CD14-positive monocyte (primary cell): ENCODE results near the gene PLAC1. TPM values are rescaled to one million over a fixed set of nuclear protein-coding genes. Genes with fewer than 3 reads are reported as not detected.
A peak's percentile ranks its signal among the peaks of the same experiment; 100 is the strongest.

Experiments used
- DNase-seq, 3 donors: peaks; one replicate each; pipeline ENCODE4 v3.0.0-alpha.2; 2011 to 2022
- H2AFZ ChIP-seq: 2 replicates; pipeline ENCODE4 v1.6.0; 2012; ENCODE audit warnings: mild to moderate bottlenecking, low read depth, low read length, inconsistent platforms; ENCODE audit not compliant: insufficient read depth, poor library complexity, severe bottlenecking
- H3K27ac ChIP-seq, 2 donors: 1 replicate in 1 of 2; 2 replicates in 1 of 2; pipeline ENCODE4 v1.5.1; 2012 to 2013; ENCODE audit warnings: low read length in 2 of 2, control low read depth in 1 of 2, inconsistent platforms in 1 of 2, low read depth in 1 of 2, mild to moderate bottlenecking in 1 of 2
- H3K27me3 ChIP-seq, 2 donors: one replicate each; pipeline versions ENCODE4 v1.6.0 to v1.6.1; 2011 to 2013; ENCODE audit warnings: low read length in 2 of 2; ENCODE audit not compliant: control insufficient read depth in 2 of 2, insufficient read depth in 2 of 2
- H3K36me3 ChIP-seq, 2 donors: replicated peaks in 1 of 2; 1 replicate in 1 of 2; 2 replicates in 1 of 2; pipeline versions ENCODE4 v1.5.1 to v1.6.1; 2012 to 2013; ENCODE audit warnings: low read length in 2 of 2, control low read depth in 1 of 2, inconsistent platforms in 1 of 2, mild to moderate bottlenecking in 1 of 2; ENCODE audit not compliant: insufficient read depth in 2 of 2, control insufficient read depth in 1 of 2
- H3K4me1 ChIP-seq, 2 donors: 1 replicate in 1 of 2; 2 replicates in 1 of 2; pipeline versions ENCODE4 v1.5.1 to v1.6.1; 2012 to 2013; ENCODE audit warnings: low read length in 2 of 2, control low read depth in 1 of 2, inconsistent platforms in 1 of 2, mild to moderate bottlenecking in 1 of 2, moderate library complexity in 1 of 2; ENCODE audit not compliant: insufficient read depth in 2 of 2, control insufficient read depth in 1 of 2
- H3K4me2 ChIP-seq: replicated peaks from 2 replicates; pipeline ENCODE3; 2012; ENCODE audit warnings: low read length, moderate library complexity, mild to moderate bottlenecking; ENCODE audit not compliant: poor library complexity, severe bottlenecking; ENCODE audit errors: extremely low read depth
- H3K4me3 ChIP-seq, 3 experiments: fragments of 200-600 bp in 1 of 3; sonication (generic) in 1 of 3; replicated peaks in 1 of 3; 1 replicate in 2 of 3; 2 replicates in 1 of 3; pipeline ENCODE4 v1.5.1; 2011 to 2013; ENCODE audit warnings: low read length in 3 of 3, mild to moderate bottlenecking in 3 of 3, control low read depth in 2 of 3, low read depth in 2 of 3, inconsistent platforms in 1 of 3, moderate library complexity in 1 of 3
- H3K79me2 ChIP-seq: 2 replicates; pipeline ENCODE4 v1.6.0; 2012; ENCODE audit warnings: mild to moderate bottlenecking, control low read depth, inconsistent platforms, low read length, moderate library complexity; ENCODE audit not compliant: insufficient read depth
- H3K9ac ChIP-seq: 2 replicates; pipeline ENCODE4 v1.6.0; 2017; ENCODE audit warnings: low read length, mild to moderate bottlenecking; ENCODE audit not compliant: insufficient read depth, poor library complexity, severe bottlenecking
- H3K9me3 ChIP-seq, 2 donors: replicated peaks in 1 of 2; 1 replicate in 1 of 2; 2 replicates in 1 of 2; pipeline versions ENCODE4 v1.5.1 to v1.6.1; 2012 to 2013; ENCODE audit warnings: low read length in 2 of 2, control low read depth in 1 of 2; ENCODE audit not compliant: control insufficient read depth in 1 of 2, insufficient read depth in 1 of 2
- H4K20me1 ChIP-seq: 2 replicates; pipeline ENCODE4 v1.6.0; 2012; ENCODE audit warnings: mild to moderate bottlenecking, low read length, control low read depth, moderate library complexity; ENCODE audit not compliant: insufficient read depth
- H3K27ac Mint-ChIP-seq, 7 donors: one replicate each; pipeline ENCODE4 v1.8.0; 2020; ENCODE audit warnings: mild to moderate bottlenecking in 7 of 7, mixed read lengths in 7 of 7, moderate library complexity in 6 of 7, inconsistent platforms in 2 of 7
- H3K27me3 Mint-ChIP-seq, 3 donors: one replicate each; pipeline ENCODE4 v1.8.0; 2021 to 2022; ENCODE audit warnings: low read depth in 3 of 3, mild to moderate bottlenecking in 3 of 3, mixed read lengths in 3 of 3, moderate library complexity in 3 of 3, inconsistent platforms in 1 of 3
- H3K36me3 Mint-ChIP-seq, 2 donors: one replicate each; pipeline ENCODE4 v1.8.0; 2020; ENCODE audit warnings: mixed read lengths in 2 of 2, inconsistent platforms in 1 of 2, mild to moderate bottlenecking in 1 of 2
- H3K4me1 Mint-ChIP-seq: one replicate; pipeline ENCODE4 v1.8.0; 2020; ENCODE audit warnings: mild to moderate bottlenecking, mixed read lengths
- H3K4me3 Mint-ChIP-seq, 2 donors: one replicate each; pipeline ENCODE4 v1.8.0; 2020; ENCODE audit warnings: mild to moderate bottlenecking in 2 of 2, mixed read lengths in 2 of 2, moderate library complexity in 1 of 2
- H3K9me3 Mint-ChIP-seq, 7 donors: one replicate each; pipeline ENCODE4 v1.8.0; 2020 to 2022; ENCODE audit warnings: mixed read lengths in 7 of 7, mild to moderate bottlenecking in 6 of 7, moderate library complexity in 6 of 7, inconsistent platforms in 2 of 7
- CTCF ChIP-seq: fragments of 200-600 bp; IDR thresholded peaks from one replicate; pipeline ENCODE4 v1.8.0; 2022; ENCODE audit warnings: antibody characterized with exemption, mild to moderate bottlenecking
- WGBS: methylation state at CpG from one replicate; pipeline ENCODE4 v1.1.5; 2013; ENCODE audit warnings: missing lambda C conversion rate; ENCODE audit not compliant: insufficient coverage; 5-methylcytosine and 5-hydroxymethylcytosine counted together
- intact Hi-C, 2 donors: fragments of 100-400 bp; cut with micrococcal nuclease; formaldehyde crosslinking; loops; one replicate each; pipeline versions ENCODE4 v1.15.0 to v1.15.1; 2023
- polyA plus RNA-seq, 3 donors: library from polyadenylated mRNA; depleted of rRNA in 1 of 3; unstranded in 2 of 3; stranded (reverse) in 1 of 3; fragments of 300-500 nt in 2 of 3; fragments of >200 nt in 1 of 3; fragmentation: Illumina TruSeq in 2 of 3; gene quantifications; 1 replicate in 2 of 3; 2 replicates in 1 of 3; pipeline ENCODE4 v1.2.3, GENCODE V29; 2012 to 2021

Gene PLAC1
- polyA plus RNA-seq, 3 donors, result not detected

- H3K27ac ChIP-seq, result no peak overlapping the region
- no peaks in the 10 kb centered on the region for H3K4me1 ChIP-seq
- H3K27me3 Mint-ChIP-seq, result peaks cover 0 to 3% (median 3%) of the 10 kb centered on the region in 3 donors
- H3K4me2 ChIP-seq, result no peak overlapping the region
- no peak overlapping the region for H2AFZ ChIP-seq
- peak in 1 of 3 donors; percentile 4 for DNase-seq
- H3K9me3 ChIP-seq, result no peaks in the 10 kb centered on the region
- no peaks in the 10 kb centered on the region for H4K20me1 ChIP-seq
- no peaks in the 10 kb centered on the region for H3K36me3 ChIP-seq
- H3K4me3 Mint-ChIP-seq, result no peak overlapping the region
- H3K4me3 ChIP-seq, result no peak overlapping the region
- no peak overlapping the region for H3K27ac Mint-ChIP-seq
- H3K9me3 Mint-ChIP-seq, result peaks cover 0 to 2% (median 0%) of the 10 kb centered on the region in 7 donors
- no peak overlapping the region for H3K9ac ChIP-seq
- intact Hi-C loops, result no loop called here
- TF ChIP-seq CTCF, result no peak
- no peaks in the 10 kb centered on the region for H3K79me2 ChIP-seq
- no peaks in the 10 kb centered on the region for H3K36me3 Mint-ChIP-seq
- H3K4me1 Mint-ChIP-seq, result peaks cover 5% of the 10 kb centered on the region
- no CpG with 5 or more reads among the region's 2 CpGs for WGBS
- H3K27me3 ChIP-seq, result no peaks in the 10 kb centered on the region
These were observed 87.4 kb downstream of the PLAC1 start for GRCh38 chrX:134570899-134571298.

GRCh38 chrX:134570509-134570846 lies 87.8 kb downstream of the PLAC1 start:
- Histone ChIP-seq H3K4me3 (no peak overlapping the region), H4K20me1 (no peaks in the 10 kb centered on the region), H3K36me3 (no peaks in the 10 kb centered on the region), H3K9me3 (no peaks in the 10 kb centered on the region), H3K9ac (no peak overlapping the region), H3K27me3 (no peaks in the 10 kb centered on the region), H3K4me1 (no peaks in the 10 kb centered on the region), H3K4me2 (no peak overlapping the region), H2AFZ (no peak overlapping the region), H3K27ac (no peak overlapping the region), H3K79me2 (no peaks in the 10 kb centered on the region)
- Mint-ChIP-seq H3K36me3 (no peaks in the 10 kb centered on the region), H3K9me3 (peaks cover 0 to 2% (median 0%) of the 10 kb centered on the region in 7 donors), H3K27ac (no peak overlapping the region), H3K27me3 (peaks cover 0 to 3% (median 3%) of the 10 kb centered on the region in 3 donors), H3K4me1 (peaks cover 5% of the 10 kb centered on the region), H3K4me3 (no peak overlapping the region)
- TF ChIP-seq CTCF, result no peak
- WGBS, result 100% methylated on average over 3 of the region's 3 CpGs
- intact Hi-C loops, result no loop called here
- DNase-seq, result no peak
